Neural crest cell (in vitro differentiated cells): ENCODE data around the gene C11orf86. TPM values are rescaled to one million over a fixed set of nuclear protein-coding genes. Genes with fewer than 3 reads are reported as not detected.
"Not testable (repeated sequence)": the region's sequence is repeated elsewhere in the genome, so short reads cannot be mapped to it uniquely, and the experiment has no call there.

Source experiments
- DNase-seq: peaks from one replicate; pipeline ENCODE4 v3.0.0; 2021; ENCODE audit warnings: low read depth, mixed read lengths, low spot score
- H3K27ac Mint-ChIP-seq: one replicate; pipeline ENCODE4 v1.8.0; 2021; ENCODE audit warnings: mild to moderate bottlenecking, mixed read lengths; ENCODE audit not compliant: unreplicated experiment
- H3K27me3 Mint-ChIP-seq: 2 replicates; pipeline ENCODE4 v1.8.0; 2021; ENCODE audit warnings: low read depth, mild to moderate bottlenecking, mixed read lengths
- H3K36me3 Mint-ChIP-seq: 2 replicates; pipeline ENCODE4 v1.8.0; 2021; ENCODE audit warnings: low read depth, mild to moderate bottlenecking, mixed read lengths
- H3K4me1 Mint-ChIP-seq: 2 replicates; pipeline ENCODE4 v1.8.0; 2021; ENCODE audit warnings: mixed read lengths
- H3K4me3 Mint-ChIP-seq: one replicate; pipeline ENCODE4 v1.8.0; 2021; ENCODE audit warnings: mild to moderate bottlenecking, mixed read lengths
- H3K9me3 Mint-ChIP-seq: 2 replicates; pipeline ENCODE4 v1.8.0; 2021; ENCODE audit warnings: mixed read lengths
- total RNA-seq: library from RNA; stranded (reverse); gene quantifications from 2 replicates; pipeline ENCODE4 v1.2.1, GENCODE V29; 2021
- TF ChIP-seq, protein P1 (sequence below): fragments of 200-600 bp; sonication (generic); conservative IDR thresholded peaks from 2 replicates; pipeline ENCODE4 v1.5.0; 2021; ENCODE audit warnings: antibody characterized with exemption, mild to moderate bottlenecking

C11orf86 gene
- total RNA-seq, 1 donor from 2014 or later, result not detected

DNA sequence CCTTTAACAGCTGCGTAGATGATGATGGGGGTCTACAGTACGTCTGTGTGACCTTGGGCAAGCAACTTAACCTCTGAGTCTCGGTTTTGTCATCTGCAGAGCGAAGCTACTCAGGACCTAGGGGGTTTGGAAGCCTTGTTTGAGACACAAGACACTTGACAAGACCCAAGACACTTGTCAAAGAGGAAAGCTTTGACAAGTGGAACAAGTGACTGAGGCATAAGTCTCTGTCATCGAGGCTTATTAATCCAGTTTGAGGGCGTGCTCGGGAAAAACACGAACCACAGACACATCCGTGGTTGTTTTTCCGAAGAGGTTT lies 16.2 kb upstream of the C11orf86 start:
- peaks cover 25% of the 10 kb centered on the region for H3K4me1 Mint-ChIP-seq
- peak overlapping the region; percentile 93 for H3K4me3 Mint-ChIP-seq
- H3K27ac Mint-ChIP-seq, result no peak overlapping the region
- no peaks in the 10 kb centered on the region for H3K36me3 Mint-ChIP-seq
- no peak for DNase-seq
- TF ChIP-seq, protein P1, sequence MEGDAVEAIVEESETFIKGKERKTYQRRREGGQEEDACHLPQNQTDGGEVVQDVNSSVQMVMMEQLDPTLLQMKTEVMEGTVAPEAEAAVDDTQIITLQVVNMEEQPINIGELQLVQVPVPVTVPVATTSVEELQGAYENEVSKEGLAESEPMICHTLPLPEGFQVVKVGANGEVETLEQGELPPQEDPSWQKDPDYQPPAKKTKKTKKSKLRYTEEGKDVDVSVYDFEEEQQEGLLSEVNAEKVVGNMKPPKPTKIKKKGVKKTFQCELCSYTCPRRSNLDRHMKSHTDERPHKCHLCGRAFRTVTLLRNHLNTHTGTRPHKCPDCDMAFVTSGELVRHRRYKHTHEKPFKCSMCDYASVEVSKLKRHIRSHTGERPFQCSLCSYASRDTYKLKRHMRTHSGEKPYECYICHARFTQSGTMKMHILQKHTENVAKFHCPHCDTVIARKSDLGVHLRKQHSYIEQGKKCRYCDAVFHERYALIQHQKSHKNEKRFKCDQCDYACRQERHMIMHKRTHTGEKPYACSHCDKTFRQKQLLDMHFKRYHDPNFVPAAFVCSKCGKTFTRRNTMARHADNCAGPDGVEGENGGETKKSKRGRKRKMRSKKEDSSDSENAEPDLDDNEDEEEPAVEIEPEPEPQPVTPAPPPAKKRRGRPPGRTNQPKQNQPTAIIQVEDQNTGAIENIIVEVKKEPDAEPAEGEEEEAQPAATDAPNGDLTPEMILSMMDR, result no peak
- H3K9me3 Mint-ChIP-seq, result no peaks in the 10 kb centered on the region
- H3K27me3 Mint-ChIP-seq, result peaks cover 7% of the 10 kb centered on the region

DNA sequence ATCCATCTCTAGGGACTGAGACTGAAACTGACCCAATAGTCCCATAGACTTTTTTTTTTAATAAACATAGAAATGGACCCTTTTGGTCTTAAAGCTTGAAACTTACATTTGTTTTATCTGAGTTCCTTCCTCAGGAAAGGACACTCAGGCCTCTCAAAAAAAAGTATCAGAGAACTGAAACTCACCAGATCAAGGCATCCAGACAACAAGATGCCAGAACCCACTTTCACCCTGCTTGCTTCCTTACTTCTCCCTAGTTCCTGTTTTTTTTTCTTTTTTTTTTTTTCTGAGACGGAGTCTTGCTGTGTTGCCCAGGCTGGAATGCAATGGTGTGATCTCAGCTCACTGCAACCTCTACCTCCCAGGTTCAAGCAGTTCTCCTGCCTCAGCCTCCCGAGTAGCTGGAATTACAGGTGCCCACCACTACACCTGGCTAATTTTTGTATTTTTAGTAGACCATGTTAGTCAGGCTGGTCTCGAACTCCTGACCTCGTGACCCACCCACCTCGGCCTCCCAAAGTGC lies 13.4 kb upstream of the C11orf86 start:
- not testable (repeated sequence) for DNase-seq, H3K9me3 Mint-ChIP-seq, H3K4me3 Mint-ChIP-seq, H3K36me3 Mint-ChIP-seq, H3K27me3 Mint-ChIP-seq
- H3K27ac Mint-ChIP-seq, result peak overlapping the region; percentile 60
- peaks cover 21% of the 10 kb centered on the region for H3K4me1 Mint-ChIP-seq

DNA sequence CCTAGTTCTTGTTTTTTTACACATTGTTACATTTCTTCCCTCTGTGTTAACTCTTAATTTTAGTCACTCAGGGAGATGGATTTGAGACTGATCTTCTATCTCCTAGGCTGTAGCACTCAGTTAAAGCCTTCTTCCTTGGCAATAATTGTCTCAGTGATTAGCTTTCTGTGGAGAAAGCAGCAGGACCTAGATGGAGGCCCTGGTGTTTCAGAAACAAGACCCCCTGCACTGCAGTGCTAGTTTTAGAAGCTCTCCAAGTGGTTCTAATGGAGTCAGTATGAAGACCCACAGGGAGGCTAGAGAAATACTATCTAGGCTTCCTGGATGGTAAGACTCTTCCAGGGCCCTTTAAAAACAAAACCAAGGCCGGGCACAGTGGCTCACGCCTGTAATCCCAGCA lies 12.9 kb upstream of the C11orf86 start:
- H3K27me3 Mint-ChIP-seq, result peaks cover 7% of the 10 kb centered on the region
- TF ChIP-seq, protein P1, result no peak
- no peak overlapping the region for H3K27ac Mint-ChIP-seq

DNA sequence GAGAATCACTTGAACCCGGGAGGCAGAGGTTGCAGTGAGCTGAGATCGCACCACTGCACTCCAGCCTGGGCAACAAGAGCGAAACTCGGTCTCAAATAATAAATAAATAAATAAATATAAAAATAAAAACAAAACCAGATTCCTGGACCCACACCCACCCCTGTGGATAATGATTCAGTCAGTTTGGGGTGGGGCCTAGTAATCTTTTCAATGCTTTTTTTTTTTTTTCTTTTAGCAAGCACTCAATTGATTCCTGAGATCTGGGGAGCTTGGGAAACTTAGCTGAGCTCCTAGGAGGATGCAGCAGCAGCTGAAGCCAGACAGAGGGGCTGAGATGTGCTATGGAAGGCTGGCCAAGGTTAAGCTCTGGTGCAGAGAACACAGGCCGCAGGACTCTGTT lies 12.3 kb upstream of the C11orf86 start:
- Mint-ChIP-seq H3K9me3 (no peaks in the 10 kb centered on the region), H3K36me3 (no peaks in the 10 kb centered on the region), H3K4me1 (peaks cover 17% of the 10 kb centered on the region), H3K27ac (no peak overlapping the region), H3K4me3 (no peak overlapping the region), H3K27me3 (peaks cover 7% of the 10 kb centered on the region)
- TF ChIP-seq, protein P1, result no peak
- no peak for DNase-seq

More for the DNA sequence above, 12.9 kb upstream of the C11orf86 start:
- H3K36me3 Mint-ChIP-seq, result no peaks in the 10 kb centered on the region
- peaks cover 17% of the 10 kb centered on the region for H3K4me1 Mint-ChIP-seq
- no peak for DNase-seq
- H3K9me3 Mint-ChIP-seq, result no peaks in the 10 kb centered on the region
- H3K4me3 Mint-ChIP-seq, result no peak overlapping the region

DNA sequence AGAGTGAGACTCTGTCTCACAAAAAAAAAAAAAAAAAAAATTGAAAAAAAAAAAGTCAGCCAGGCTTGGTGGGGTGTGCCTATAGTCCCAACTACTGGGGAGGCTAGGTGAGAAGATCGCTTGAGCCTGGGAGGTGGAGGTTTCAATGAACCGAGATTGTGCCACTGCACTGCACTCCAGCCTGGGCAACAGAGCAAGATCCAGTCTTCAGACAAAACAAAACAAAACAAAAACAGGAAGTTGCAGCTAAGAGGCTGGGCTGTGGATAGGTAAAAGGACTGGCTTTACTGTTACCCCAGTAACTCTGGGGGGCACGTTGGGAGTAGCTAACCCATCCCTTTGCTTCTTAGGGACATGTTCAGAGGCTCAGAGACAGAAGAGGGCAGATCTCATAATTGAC lies 10.6 kb upstream of the C11orf86 start:
- TF ChIP-seq, protein P1, result no peak
- peaks cover 2% of the 10 kb centered on the region for H3K27me3 Mint-ChIP-seq

DNA sequence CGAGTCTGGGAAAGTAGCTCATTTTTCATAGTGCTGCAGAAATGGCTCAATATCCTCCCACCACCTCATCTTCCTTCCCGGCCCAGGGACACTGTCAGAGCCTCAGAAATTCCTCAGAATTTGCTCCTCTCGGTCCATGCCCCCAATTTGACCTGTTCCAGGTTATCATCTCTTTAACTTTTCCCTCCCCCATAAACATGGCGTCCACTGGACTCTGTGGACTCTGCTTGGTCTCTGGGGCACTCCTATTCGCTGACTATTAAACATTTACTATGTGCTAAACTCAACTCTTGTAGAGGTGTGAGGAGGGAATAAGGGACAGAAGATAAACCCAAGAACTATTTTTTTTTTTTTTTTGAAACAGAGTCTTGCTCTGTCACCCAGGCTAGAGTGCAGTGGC lies 8.8 kb upstream of the C11orf86 start:
- H3K4me3 Mint-ChIP-seq, result no peak overlapping the region
- no peaks in the 10 kb centered on the region for H3K27me3 Mint-ChIP-seq
- TF ChIP-seq, protein P1, result no peak
- peaks cover 12% of the 10 kb centered on the region for H3K4me1 Mint-ChIP-seq
- DNase-seq, result no peak
- peak overlapping the region; percentile 36 for H3K27ac Mint-ChIP-seq
- H3K36me3 Mint-ChIP-seq, result no peaks in the 10 kb centered on the region
- H3K9me3 Mint-ChIP-seq, result no peaks in the 10 kb centered on the region

More for the DNA sequence above, 10.6 kb upstream of the C11orf86 start:
- Mint-ChIP-seq H3K4me3 (no peak overlapping the region), H3K27ac (no peak overlapping the region), H3K9me3 (no peaks in the 10 kb centered on the region), H3K36me3 (no peaks in the 10 kb centered on the region), H3K4me1 (peaks cover 7% of the 10 kb centered on the region)
- no peak for DNase-seq
